HFFc6 (cell line): ENCODE measurements around the gene UMAD1. TPM values are rescaled to one million over a fixed set of nuclear protein-coding genes. Genes with fewer than 3 reads are reported as not detected.
A peak's percentile ranks its signal among the peaks of the same experiment; 100 is the strongest.

Source experiments
- DNase-seq: peaks from one replicate; pipeline ENCODE4 v3.0.0-alpha.2; 2018
- H3K27ac Mint-ChIP-seq: 2 replicates; pipeline ENCODE4 v1.8.0; 2020; ENCODE audit warnings: mild to moderate bottlenecking, mixed read lengths
- H3K27me3 Mint-ChIP-seq: 2 replicates; pipeline ENCODE4 v1.8.0; 2021; ENCODE audit warnings: mild to moderate bottlenecking, moderate library complexity, mixed read lengths; ENCODE audit not compliant: insufficient read depth
- H3K36me3 Mint-ChIP-seq: 2 replicates; pipeline ENCODE4 v1.8.0; 2021; ENCODE audit warnings: low read depth, mixed read lengths
- H3K4me1 Mint-ChIP-seq: 2 replicates; pipeline ENCODE4 v1.8.0; 2020; ENCODE audit warnings: low read depth, mixed read lengths
- H3K4me3 Mint-ChIP-seq: 2 replicates; pipeline ENCODE4 v1.8.0; 2020; ENCODE audit warnings: mild to moderate bottlenecking, moderate library complexity, mixed read lengths
- H3K9me3 Mint-ChIP-seq: 2 replicates; pipeline ENCODE4 v1.8.0; 2020; ENCODE audit warnings: mild to moderate bottlenecking, mixed read lengths
- total RNA-seq, 6 experiments: library from RNA; stranded (reverse); fragmentation: NEBNext Ultra II Directional; extraction: Animal tissue kit (Norgen Biotek cat#: 25700); gene quantifications; 2 replicates in 1 of 6; 3 replicates in 5 of 6; pipeline ENCODE4 v1.2.3, GENCODE V29; 2021
- TF ChIP-seq, protein P1 (sequence below): fragments of 200-600 bp; sonication (generic); IDR thresholded peaks from 2 replicates; pipeline ENCODE4 v1.5.0; 2021; ENCODE audit warnings: antibody characterized with exemption, mild to moderate bottlenecking

The UMAD1 gene
- total RNA-seq, 6 experiments from 2014 or later, result 11.6 to 14.6 (median 12.1) TPM

DNA sequence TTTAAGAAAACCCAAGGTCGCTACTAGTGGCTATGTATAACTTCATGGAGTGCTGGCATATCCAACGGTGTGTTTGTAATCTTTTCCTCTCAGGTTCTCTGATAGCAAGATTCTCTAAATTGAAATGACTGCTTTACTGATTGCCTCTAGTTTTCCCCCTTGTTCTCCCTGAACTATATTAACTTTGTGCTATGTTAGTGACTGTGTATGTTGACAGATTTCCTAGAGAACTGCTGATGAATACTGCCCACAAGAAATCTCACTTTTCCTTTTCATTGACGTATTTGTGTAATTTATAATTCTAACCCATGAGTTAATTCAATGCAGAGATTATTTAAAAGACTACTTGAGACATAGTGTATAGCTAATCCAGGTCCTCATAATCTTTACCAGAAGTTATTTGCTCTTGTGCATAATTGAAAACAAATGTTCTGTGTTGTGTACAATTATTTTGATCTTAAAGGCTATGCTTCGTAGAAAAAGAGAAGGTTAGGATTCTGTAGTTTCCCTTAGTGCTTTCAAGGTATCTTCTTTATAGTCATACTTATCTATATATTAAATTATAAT lies 257.5 kb downstream of the UMAD1 start:
- TF ChIP-seq, protein P1, sequence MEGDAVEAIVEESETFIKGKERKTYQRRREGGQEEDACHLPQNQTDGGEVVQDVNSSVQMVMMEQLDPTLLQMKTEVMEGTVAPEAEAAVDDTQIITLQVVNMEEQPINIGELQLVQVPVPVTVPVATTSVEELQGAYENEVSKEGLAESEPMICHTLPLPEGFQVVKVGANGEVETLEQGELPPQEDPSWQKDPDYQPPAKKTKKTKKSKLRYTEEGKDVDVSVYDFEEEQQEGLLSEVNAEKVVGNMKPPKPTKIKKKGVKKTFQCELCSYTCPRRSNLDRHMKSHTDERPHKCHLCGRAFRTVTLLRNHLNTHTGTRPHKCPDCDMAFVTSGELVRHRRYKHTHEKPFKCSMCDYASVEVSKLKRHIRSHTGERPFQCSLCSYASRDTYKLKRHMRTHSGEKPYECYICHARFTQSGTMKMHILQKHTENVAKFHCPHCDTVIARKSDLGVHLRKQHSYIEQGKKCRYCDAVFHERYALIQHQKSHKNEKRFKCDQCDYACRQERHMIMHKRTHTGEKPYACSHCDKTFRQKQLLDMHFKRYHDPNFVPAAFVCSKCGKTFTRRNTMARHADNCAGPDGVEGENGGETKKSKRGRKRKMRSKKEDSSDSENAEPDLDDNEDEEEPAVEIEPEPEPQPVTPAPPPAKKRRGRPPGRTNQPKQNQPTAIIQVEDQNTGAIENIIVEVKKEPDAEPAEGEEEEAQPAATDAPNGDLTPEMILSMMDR, result no peak
- H3K27ac Mint-ChIP-seq, result peak overlapping the region; percentile 30
- no peaks in the 10 kb centered on the region for H3K36me3 Mint-ChIP-seq
- peak overlapping the region; percentile 31; the same call in 1 of the 2 replicates for H3K4me3 Mint-ChIP-seq
- DNase-seq, result no peak
- peaks cover 49% of the 10 kb centered on the region for H3K4me1 Mint-ChIP-seq
- no peaks in the 10 kb centered on the region; the same call in 1 of the 2 replicates for H3K27me3 Mint-ChIP-seq
- H3K9me3 Mint-ChIP-seq, result no peaks in the 10 kb centered on the region

DNA sequence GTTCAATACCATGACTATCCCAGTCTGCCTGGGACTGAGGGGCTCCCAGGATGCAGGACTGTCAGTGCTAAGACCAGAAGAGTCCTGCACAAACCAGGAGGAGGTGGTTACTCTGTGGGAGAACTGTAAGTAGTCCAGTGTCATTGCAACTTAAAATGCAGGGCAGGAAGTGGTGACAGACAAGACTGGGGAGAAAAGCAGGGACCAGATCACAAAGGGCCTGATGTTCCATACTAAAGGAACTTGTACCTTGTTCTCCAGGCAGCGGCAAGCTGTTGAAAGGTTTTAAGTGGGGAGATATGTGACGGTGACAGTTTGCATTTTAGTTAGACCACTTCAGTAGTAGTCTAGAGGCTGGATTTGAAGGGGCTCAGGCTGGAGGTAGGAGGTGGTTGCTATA lies 262.3 kb downstream of the UMAD1 start:
- TF ChIP-seq, protein P1, result no peak
- no peaks in the 10 kb centered on the region for H3K27me3 Mint-ChIP-seq
- H3K4me1 Mint-ChIP-seq, result peaks cover 24% of the 10 kb centered on the region
- DNase-seq, result no peak
- no peak overlapping the region for H3K4me3 Mint-ChIP-seq
- no peaks in the 10 kb centered on the region for H3K9me3 Mint-ChIP-seq
- H3K27ac Mint-ChIP-seq, result no peak overlapping the region
- no peaks in the 10 kb centered on the region for H3K36me3 Mint-ChIP-seq

DNA sequence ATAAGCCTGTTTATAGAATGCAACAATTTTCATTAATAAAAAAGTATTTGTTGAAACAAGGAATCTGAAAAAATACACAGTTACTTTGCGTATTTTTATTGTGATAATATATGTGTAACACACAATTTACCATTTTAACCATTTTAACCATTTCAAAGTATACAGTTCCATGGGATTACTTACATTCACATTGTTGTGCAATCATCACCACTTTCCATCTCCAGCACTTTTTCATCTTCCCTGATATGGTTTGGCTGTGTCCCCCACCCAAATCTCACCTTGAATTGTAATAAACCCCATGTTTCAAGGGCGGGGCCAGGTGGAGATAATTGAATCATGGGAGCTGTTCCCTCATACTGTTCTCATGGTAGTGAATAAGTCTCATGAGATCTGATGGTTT lies 266.8 kb downstream of the UMAD1 start:
- no peaks in the 10 kb centered on the region for H3K36me3 Mint-ChIP-seq
- H3K9me3 Mint-ChIP-seq, result no peaks in the 10 kb centered on the region
- H3K4me3 Mint-ChIP-seq, result no peak overlapping the region
- DNase-seq, result no peak
- no peaks in the 10 kb centered on the region for H3K27me3 Mint-ChIP-seq
- TF ChIP-seq, protein P1, result no peak
- peaks cover 31% of the 10 kb centered on the region for H3K4me1 Mint-ChIP-seq
- no peak overlapping the region for H3K27ac Mint-ChIP-seq

DNA sequence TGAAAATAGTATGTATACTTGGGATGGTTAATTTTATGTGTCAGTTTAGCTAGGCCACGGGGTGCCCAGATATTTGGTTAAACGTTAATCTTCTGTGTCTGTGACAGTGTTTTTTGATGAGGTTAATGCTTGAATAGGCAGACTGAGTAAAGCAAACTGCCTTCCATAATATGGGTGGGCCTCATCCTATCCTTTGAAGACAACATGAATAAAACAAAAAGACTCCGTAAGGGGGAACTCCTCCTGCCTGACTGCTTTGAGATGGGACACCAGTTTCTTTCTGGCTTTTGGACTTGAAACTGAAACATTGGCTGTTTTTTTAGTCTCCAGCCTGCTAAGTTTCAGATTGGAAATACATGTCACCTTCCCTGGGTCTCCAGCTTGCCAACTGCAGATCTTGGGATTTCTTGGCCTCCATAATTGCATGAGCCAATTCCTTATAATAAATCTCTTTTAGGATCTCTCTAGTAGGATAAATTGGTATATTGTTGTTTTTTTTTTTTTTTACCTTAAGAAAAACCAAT lies 268.1 kb downstream of the UMAD1 start:
- no peaks in the 10 kb centered on the region for H3K9me3 Mint-ChIP-seq
- H3K27ac Mint-ChIP-seq, result no peak overlapping the region
- TF ChIP-seq, protein P1, result no peak
- H3K27me3 Mint-ChIP-seq, result no peaks in the 10 kb centered on the region
- no peak for DNase-seq
- no peak overlapping the region for H3K4me3 Mint-ChIP-seq
- peaks cover 37% of the 10 kb centered on the region for H3K4me1 Mint-ChIP-seq
- H3K36me3 Mint-ChIP-seq, result no peaks in the 10 kb centered on the region

DNA sequence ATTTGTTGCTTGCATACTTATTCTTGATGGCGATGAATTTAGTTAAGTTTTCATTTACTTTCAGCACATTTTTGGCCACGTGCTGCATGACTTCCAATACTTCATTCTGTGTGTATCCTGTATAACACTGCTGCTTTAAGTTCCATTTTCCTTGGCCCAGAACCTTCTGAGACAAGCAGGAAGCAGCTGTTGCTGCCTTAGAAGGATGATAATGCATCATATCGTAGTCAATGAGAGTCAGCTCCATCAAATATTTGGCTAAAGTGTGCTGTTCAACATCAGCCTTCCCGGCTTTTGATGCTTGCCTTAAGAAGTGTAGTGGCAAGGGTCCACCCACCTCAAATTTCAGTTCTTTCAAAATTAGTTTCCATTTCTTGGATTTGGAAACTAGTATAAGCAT lies 268.8 kb downstream of the UMAD1 start:
- Mint-ChIP-seq H3K27ac (no peak overlapping the region), H3K4me3 (no peak overlapping the region), H3K4me1 (peaks cover 39% of the 10 kb centered on the region), H3K9me3 (no peaks in the 10 kb centered on the region), H3K36me3 (no peaks in the 10 kb centered on the region), H3K27me3 (no peaks in the 10 kb centered on the region)
- TF ChIP-seq, protein P1, result no peak
- DNase-seq, result no peak
